Measurements from ENCODE around the gene METTL25B. TPM values are rescaled to one million over a fixed set of nuclear protein-coding genes. Genes with fewer than 3 reads are reported as not detected.

The METTL25B gene
- total and polyA plus RNA-seq, 10 of the 15 experiments (the other 5 are each of a cell fraction or from before 2014, with no cell fraction given): 5.9 to 25.2 (median 13.5) TPM

DNA sequence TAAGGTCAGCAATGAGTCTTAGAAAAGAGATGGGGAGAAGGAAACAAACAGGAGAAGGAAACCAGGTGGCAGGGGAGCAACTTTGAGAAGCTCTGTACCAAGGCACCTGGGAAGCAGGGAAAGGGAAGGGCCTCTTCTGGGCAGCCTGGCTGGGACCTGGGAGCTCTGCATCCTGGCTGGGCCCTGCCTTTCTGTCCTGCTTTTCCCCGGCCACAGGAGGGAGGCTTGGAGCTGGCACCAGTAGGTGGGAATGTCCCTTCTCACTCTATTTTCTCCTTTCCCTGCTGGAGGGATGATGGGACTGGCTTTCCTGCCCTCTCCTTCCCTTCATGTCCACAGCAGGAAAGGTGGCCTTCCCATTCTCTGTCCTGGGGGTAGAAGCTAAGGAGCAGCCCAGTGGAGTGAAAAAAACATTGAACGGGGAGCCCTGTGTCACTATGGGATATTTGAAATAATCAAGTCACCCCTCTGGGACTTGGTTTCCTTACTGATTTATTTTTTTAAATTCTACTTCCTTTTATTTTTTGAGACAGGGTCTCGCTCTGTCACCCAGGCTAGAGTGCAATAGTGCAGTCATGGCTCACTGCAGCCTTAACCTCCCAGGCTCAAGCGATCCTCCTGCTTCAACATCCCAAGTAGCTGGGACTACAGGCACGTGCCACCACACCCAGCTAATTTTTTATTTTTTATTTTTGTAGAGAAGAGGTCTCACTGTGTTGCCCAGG, 45.9 kb upstream of the METTL25B start:
- Histone ChIP-seq H4K20me1 (ENCODE audit: control insufficient read depth, insufficient read depth) (no peaks in the 10 kb centered on the region), H3K27ac (ENCODE audit: control insufficient read depth, insufficient read depth) (no peak overlapping the region), H3K79me2 (ENCODE audit: control insufficient read depth, insufficient read depth, low read length) (no peaks in the 10 kb centered on the region), H3K36me3 (ENCODE audit: control insufficient read depth in 2 of 2, insufficient read depth in 2 of 2, low read length in 1 of 2) (no peaks in the 10 kb centered on the region), H2AFZ (ENCODE audit: control insufficient read depth, low read depth, low read length) (no peak overlapping the region), H3K4me1 (ENCODE audit: control insufficient read depth, insufficient read depth, low read length) (peaks cover 16% of the 10 kb centered on the region), H3K9ac (ENCODE audit: control insufficient read depth, insufficient read depth, low read length) (no peak overlapping the region), H3K27me3 (replicated peaks in 1 of 2; ENCODE audit: control insufficient read depth in 2 of 2, insufficient read depth in 2 of 2, low read length in 1 of 2) (peaks cover 7 to 10% of the 10 kb centered on the region in 2 experiments; a peak in 3 of 4 replicates), H3K4me3 (no peak overlapping the region), H3K9me3 (replicated peaks; ENCODE audit: control insufficient read depth, insufficient read depth, low read length) (no peaks in the 10 kb centered on the region), H3K4me2 (ENCODE audit: control insufficient read depth, insufficient read depth) (no peak overlapping the region)
- ChIA-PET SMC1A (ENCODE audit: uncharacterized antibody, unreplicated experiment) (interaction anchor here (0.7 to 3.1 kb wide), 2 partner anchors 44 to 55 kb away, joined by 3 to 13 read pairs; no protein-coding TSS in a partner anchor), POLR2A (interaction anchor here (0.5 to 1.1 kb wide), 2 partner anchors 46 to 80 kb away, joined by 3 read pairs; partner anchors contain the start of genes ISG20L2 and METTL25B), CTCF (interaction anchor here (0.7 to 12.9 kb wide), 10 partner anchors 9 to 208 kb away, joined by 3 to 433 read pairs (median 6); partner anchors contain the start of genes CRABP2, ISG20L2 and METTL25B), RAD21 (ENCODE audit: unreplicated experiment) (interaction anchor here (1.0 to 1.2 kb wide), 2 partner anchors 21 to 23 kb away, joined by 3 to 7 read pairs; no protein-coding TSS in a partner anchor)
- 25% methylated on average over 5 of the region's 5 CpGs for WGBS (ENCODE audit: insufficient coverage, insufficient replicate concordance, low lambda C conversion rate, missing lambda C conversion rate)
- no peak for FAIRE-seq
- intact Hi-C loops (cut with micrococcal nuclease; ENCODE audit: unreplicated experiment) (no loop called here), in situ Hi-C loops (cut with MboI) (no loop called here)
- TF ChIP-seq ZNF384 (IDR thresholded peaks at IDR 0.05; ENCODE audit: borderline replicate concordance, low read depth, low read length): no peak
- TF ChIP-seq HDAC6 (IDR thresholded peaks at IDR 0.05; ENCODE audit: unreplicated experiment): no peak
- no peak for TF ChIP-seq CBX5 (IDR thresholded peaks at IDR 0.05; ENCODE audit: low read depth)
- TF ChIP-seq, protein P1, sequence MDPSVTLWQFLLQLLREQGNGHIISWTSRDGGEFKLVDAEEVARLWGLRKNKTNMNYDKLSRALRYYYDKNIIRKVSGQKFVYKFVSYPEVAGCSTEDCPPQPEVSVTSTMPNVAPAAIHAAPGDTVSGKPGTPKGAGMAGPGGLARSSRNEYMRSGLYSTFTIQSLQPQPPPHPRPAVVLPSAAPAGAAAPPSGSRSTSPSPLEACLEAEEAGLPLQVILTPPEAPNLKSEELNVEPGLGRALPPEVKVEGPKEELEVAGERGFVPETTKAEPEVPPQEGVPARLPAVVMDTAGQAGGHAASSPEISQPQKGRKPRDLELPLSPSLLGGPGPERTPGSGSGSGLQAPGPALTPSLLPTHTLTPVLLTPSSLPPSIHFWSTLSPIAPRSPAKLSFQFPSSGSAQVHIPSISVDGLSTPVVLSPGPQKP (IDR thresholded peaks at IDR 0.05; ENCODE audit: low read depth, low read length): no peak
- no peak for TF ChIP-seq NFIC (IDR thresholded peaks at IDR 0.05; ENCODE audit: low read depth, low read length)
- TF ChIP-seq, protein P2, sequence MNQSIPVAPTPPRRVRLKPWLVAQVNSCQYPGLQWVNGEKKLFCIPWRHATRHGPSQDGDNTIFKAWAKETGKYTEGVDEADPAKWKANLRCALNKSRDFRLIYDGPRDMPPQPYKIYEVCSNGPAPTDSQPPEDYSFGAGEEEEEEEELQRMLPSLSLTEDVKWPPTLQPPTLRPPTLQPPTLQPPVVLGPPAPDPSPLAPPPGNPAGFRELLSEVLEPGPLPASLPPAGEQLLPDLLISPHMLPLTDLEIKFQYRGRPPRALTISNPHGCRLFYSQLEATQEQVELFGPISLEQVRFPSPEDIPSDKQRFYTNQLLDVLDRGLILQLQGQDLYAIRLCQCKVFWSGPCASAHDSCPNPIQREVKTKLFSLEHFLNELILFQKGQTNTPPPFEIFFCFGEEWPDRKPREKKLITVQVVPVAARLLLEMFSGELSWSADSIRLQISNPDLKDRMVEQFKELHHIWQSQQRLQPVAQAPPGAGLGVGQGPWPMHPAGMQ (IDR thresholded peaks at IDR 0.05; ENCODE audit: borderline replicate concordance): no peak
- TF ChIP-seq ESRRA (IDR thresholded peaks at IDR 0.05; ENCODE audit: low read length): no peak
- no peak for TF ChIP-seq RAD21 (IDR thresholded peaks at IDR 0.05; ENCODE audit: insufficient read depth, low read depth, low read length)
- TF ChIP-seq ZBED1 (IDR thresholded peaks at IDR 0.05; ENCODE audit: borderline replicate concordance): no peak
- TF ChIP-seq, protein P3, sequence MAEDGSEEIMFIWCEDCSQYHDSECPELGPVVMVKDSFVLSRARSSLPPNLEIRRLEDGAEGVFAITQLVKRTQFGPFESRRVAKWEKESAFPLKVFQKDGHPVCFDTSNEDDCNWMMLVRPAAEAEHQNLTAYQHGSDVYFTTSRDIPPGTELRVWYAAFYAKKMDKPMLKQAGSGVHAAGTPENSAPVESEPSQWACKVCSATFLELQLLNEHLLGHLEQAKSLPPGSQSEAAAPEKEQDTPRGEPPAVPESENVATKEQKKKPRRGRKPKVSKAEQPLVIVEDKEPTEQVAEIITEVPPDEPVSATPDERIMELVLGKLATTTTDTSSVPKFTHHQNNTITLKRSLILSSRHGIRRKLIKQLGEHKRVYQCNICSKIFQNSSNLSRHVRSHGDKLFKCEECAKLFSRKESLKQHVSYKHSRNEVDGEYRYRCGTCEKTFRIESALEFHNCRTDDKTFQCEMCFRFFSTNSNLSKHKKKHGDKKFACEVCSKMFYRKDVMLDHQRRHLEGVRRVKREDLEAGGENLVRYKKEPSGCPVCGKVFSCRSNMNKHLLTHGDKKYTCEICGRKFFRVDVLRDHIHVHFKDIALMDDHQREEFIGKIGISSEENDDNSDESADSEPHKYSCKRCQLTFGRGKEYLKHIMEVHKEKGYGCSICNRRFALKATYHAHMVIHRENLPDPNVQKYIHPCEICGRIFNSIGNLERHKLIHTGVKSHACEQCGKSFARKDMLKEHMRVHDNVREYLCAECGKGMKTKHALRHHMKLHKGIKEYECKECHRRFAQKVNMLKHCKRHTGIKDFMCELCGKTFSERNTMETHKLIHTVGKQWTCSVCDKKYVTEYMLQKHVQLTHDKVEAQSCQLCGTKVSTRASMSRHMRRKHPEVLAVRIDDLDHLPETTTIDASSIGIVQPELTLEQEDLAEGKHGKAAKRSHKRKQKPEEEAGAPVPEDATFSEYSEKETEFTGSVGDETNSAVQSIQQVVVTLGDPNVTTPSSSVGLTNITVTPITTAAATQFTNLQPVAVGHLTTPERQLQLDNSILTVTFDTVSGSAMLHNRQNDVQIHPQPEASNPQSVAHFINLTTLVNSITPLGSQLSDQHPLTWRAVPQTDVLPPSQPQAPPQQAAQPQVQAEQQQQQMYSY (CRISPR knock-in tag; IDR thresholded peaks at IDR 0.05): no peak
- TF ChIP-seq, protein P4, sequence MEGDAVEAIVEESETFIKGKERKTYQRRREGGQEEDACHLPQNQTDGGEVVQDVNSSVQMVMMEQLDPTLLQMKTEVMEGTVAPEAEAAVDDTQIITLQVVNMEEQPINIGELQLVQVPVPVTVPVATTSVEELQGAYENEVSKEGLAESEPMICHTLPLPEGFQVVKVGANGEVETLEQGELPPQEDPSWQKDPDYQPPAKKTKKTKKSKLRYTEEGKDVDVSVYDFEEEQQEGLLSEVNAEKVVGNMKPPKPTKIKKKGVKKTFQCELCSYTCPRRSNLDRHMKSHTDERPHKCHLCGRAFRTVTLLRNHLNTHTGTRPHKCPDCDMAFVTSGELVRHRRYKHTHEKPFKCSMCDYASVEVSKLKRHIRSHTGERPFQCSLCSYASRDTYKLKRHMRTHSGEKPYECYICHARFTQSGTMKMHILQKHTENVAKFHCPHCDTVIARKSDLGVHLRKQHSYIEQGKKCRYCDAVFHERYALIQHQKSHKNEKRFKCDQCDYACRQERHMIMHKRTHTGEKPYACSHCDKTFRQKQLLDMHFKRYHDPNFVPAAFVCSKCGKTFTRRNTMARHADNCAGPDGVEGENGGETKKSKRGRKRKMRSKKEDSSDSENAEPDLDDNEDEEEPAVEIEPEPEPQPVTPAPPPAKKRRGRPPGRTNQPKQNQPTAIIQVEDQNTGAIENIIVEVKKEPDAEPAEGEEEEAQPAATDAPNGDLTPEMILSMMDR (IDR thresholded peaks at IDR 0.05 in 2 of 3, conservative IDR thresholded peaks at IDR 0.05 in 1 of 3; ENCODE audit: control insufficient read depth in 2 of 3, extremely low read depth in 1 of 3, insufficient read depth in 1 of 3, low read depth in 3 of 3, low read length in 3 of 3): no peak
- TF ChIP-seq ZSCAN29 (IDR thresholded peaks at IDR 0.05): no peak
- TF ChIP-seq, protein P5, sequence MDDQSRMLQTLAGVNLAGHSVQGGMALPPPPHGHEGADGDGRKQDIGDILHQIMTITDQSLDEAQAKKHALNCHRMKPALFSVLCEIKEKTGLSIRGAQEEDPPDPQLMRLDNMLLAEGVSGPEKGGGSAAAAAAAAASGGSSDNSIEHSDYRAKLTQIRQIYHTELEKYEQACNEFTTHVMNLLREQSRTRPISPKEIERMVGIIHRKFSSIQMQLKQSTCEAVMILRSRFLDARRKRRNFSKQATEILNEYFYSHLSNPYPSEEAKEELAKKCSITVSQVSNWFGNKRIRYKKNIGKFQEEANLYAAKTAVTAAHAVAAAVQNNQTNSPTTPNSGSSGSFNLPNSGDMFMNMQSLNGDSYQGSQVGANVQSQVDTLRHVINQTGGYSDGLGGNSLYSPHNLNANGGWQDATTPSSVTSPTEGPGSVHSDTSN (IDR thresholded peaks at IDR 0.05; ENCODE audit: insufficient replicate concordance, low read depth, low read length): no peak
- ATAC-seq: no peak
- BruUV-seq (replicated peaks): no TSS peak
- DNase-seq (ENCODE audit: low read depth, low spot score): no peak

All from GM12878 (cell line).